ENCODE data around the gene A4GALT. TPM values are rescaled to one million over a fixed set of nuclear protein-coding genes. Genes with fewer than 3 reads are reported as not detected.

The A4GALT gene
- total and polyA plus RNA-seq, 4 donors: 8.6 to 29.3 (median 24.3) TPM

DNA sequence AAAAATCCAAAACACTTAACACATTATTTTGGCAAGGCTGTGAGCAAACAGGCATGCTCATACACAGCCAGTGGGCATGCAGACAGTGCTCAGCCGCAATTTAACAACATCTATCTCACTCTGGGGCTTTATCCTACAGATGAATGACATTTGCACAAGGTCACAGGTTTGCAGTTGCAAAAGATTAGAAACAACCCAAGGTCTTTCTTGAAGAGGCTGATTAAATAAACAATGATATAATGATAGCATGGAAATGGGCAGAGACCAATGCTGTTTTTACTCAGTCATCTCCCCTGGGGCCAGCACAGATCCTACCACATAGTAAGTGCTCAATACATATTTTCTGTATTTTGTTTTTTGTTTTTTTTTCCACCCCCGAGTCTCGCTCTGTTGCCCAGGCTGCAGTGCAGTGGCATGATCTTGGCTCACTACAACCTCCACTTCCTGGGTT is 9.4 kb downstream of the A4GALT start:
- Histone ChIP-seq H3K4me3 (no peak overlapping the region), H3K9me3 (ENCODE audit: control insufficient read depth in 4 of 4, insufficient read depth in 3 of 4, low read length in 3 of 4) (peaks cover 0 to 2% (median under 1%) of the 10 kb centered on the region in 4 donors), H3K27me3 (ENCODE audit: control insufficient read depth in 3 of 3, insufficient read depth in 3 of 3, low read length in 2 of 3) (no peaks in the 10 kb centered on the region), H3K36me3 (ENCODE audit: control insufficient read depth in 4 of 4, insufficient read depth in 4 of 4, low read length in 4 of 4) (no peaks in the 10 kb centered on the region), H3K9ac (ENCODE audit: insufficient read depth in 1 of 2, low read length in 2 of 2) (no peak overlapping the region), H3K4me1 (ENCODE audit: control insufficient read depth in 5 of 5, insufficient read depth in 5 of 5, low read length in 5 of 5) (peaks cover 0 to 12% (median 0%) of the 10 kb centered on the region in 5 donors), H3K27ac (ENCODE audit: low read depth in 1 of 2, low read length in 1 of 2) (peak overlapping the region in 1 of 2 donors; percentile 87)
- WGBS, 2 donors: 85 to 88% methylated on average over 3 of the region's 3 CpGs
- ATAC-seq (ENCODE audit: insufficient read depth, low FRiP score) (no peak), DNase-seq (no peak)
- TF ChIP-seq, protein P1, sequence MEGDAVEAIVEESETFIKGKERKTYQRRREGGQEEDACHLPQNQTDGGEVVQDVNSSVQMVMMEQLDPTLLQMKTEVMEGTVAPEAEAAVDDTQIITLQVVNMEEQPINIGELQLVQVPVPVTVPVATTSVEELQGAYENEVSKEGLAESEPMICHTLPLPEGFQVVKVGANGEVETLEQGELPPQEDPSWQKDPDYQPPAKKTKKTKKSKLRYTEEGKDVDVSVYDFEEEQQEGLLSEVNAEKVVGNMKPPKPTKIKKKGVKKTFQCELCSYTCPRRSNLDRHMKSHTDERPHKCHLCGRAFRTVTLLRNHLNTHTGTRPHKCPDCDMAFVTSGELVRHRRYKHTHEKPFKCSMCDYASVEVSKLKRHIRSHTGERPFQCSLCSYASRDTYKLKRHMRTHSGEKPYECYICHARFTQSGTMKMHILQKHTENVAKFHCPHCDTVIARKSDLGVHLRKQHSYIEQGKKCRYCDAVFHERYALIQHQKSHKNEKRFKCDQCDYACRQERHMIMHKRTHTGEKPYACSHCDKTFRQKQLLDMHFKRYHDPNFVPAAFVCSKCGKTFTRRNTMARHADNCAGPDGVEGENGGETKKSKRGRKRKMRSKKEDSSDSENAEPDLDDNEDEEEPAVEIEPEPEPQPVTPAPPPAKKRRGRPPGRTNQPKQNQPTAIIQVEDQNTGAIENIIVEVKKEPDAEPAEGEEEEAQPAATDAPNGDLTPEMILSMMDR (IDR thresholded peaks at IDR 0.05; ENCODE audit: control extremely low read depth, extremely low read depth): no peak

- TF ChIP-seq, protein P1 (IDR thresholded peaks at IDR 0.05; ENCODE audit: control extremely low read depth, extremely low read depth): no peak
- WGBS, 2 donors: 43 to 68% methylated on average over 3 of the region's 3 CpGs
- H3K9ac ChIP-seq (ENCODE audit: insufficient read depth in 1 of 2, low read length in 2 of 2): no peak overlapping the region
- no peak for DNase-seq
- no peak overlapping the region for H3K4me3 ChIP-seq
- H3K36me3 ChIP-seq (ENCODE audit: control insufficient read depth in 4 of 4, insufficient read depth in 4 of 4, low read length in 4 of 4): no peaks in the 10 kb centered on the region
- no peaks in the 10 kb centered on the region for H3K27me3 ChIP-seq (ENCODE audit: control insufficient read depth in 3 of 3, insufficient read depth in 3 of 3, low read length in 2 of 3)
- peak overlapping the region in 1 of 2 donors; percentile 17 for H3K27ac ChIP-seq (ENCODE audit: low read depth in 1 of 2, low read length in 1 of 2)
- peaks cover 0 to 17% (median 0%) of the 10 kb centered on the region in 5 donors for H3K4me1 ChIP-seq (ENCODE audit: control insufficient read depth in 5 of 5, insufficient read depth in 5 of 5, low read length in 5 of 5)
- H3K9me3 ChIP-seq (ENCODE audit: control insufficient read depth in 4 of 4, insufficient read depth in 3 of 4, low read length in 3 of 4): peaks cover 0 to 2% (median under 1%) of the 10 kb centered on the region in 4 donors
- no peak for ATAC-seq (ENCODE audit: insufficient read depth, low FRiP score)
Measured at GRCh38 chr22:42708417-42708816, 12.3 kb downstream of the A4GALT start.

GRCh38 chr22:42707496-42707895 is 13.2 kb downstream of the A4GALT start:
- WGBS, 2 donors: 89 to 90% methylated on average over 2 of the region's 2 CpGs
- H3K27ac ChIP-seq (ENCODE audit: low read depth in 1 of 2, low read length in 1 of 2): no peak overlapping the region
- no peak for ATAC-seq (ENCODE audit: insufficient read depth, low FRiP score)

More at GRCh38 chr22:42707496-42707895, 13.2 kb downstream of the A4GALT start:
- Histone ChIP-seq H3K4me1 (ENCODE audit: control insufficient read depth in 5 of 5, insufficient read depth in 5 of 5, low read length in 5 of 5) (peaks cover 0 to 17% (median 0%) of the 10 kb centered on the region in 5 donors), H3K36me3 (ENCODE audit: control insufficient read depth in 4 of 4, insufficient read depth in 4 of 4, low read length in 4 of 4) (no peaks in the 10 kb centered on the region), H3K9ac (ENCODE audit: insufficient read depth in 1 of 2, low read length in 2 of 2) (no peak overlapping the region), H3K27me3 (ENCODE audit: control insufficient read depth in 3 of 3, insufficient read depth in 3 of 3, low read length in 2 of 3) (no peaks in the 10 kb centered on the region), H3K4me3 (no peak overlapping the region), H3K9me3 (ENCODE audit: control insufficient read depth in 4 of 4, insufficient read depth in 3 of 4, low read length in 3 of 4) (peaks cover 0 to 2% (median under 1%) of the 10 kb centered on the region in 4 donors)
- TF ChIP-seq, protein P1 (IDR thresholded peaks at IDR 0.05; ENCODE audit: control extremely low read depth, extremely low read depth): no peak
- no peak for DNase-seq
